ENCODE measurements around the gene ENTPD1. TPM values are rescaled to one million over a fixed set of nuclear protein-coding genes. Genes with fewer than 3 reads are reported as not detected.

Gene ENTPD1
- total and polyA plus RNA-seq, 10 of the 15 experiments (the other 5 are each of a cell fraction or from before 2014, with no cell fraction given): 110 to 413 (median 161) TPM

GRCh38 chr10:95819620-95820329 lies 63.8 kb downstream of the ENTPD1 start:
- no peak for FAIRE-seq
- Histone ChIP-seq H3K36me3 (ENCODE audit: control insufficient read depth in 2 of 2, insufficient read depth in 2 of 2, low read length in 1 of 2) (peaks cover 20 to 28% of the 10 kb centered on the region in 2 experiments), H3K9ac (ENCODE audit: control insufficient read depth, insufficient read depth, low read length) (peak overlapping the region; percentile 42), H3K27ac (ENCODE audit: control insufficient read depth, insufficient read depth) (peak overlapping the region; percentile 85), H3K4me2 (ENCODE audit: control insufficient read depth, insufficient read depth) (peak overlapping the region; percentile 45), H3K9me3 (replicated peaks; ENCODE audit: control insufficient read depth, insufficient read depth, low read length) (peaks cover 5% of the 10 kb centered on the region; the same call in 2 of the 3 replicates), H2AFZ (ENCODE audit: control insufficient read depth, low read depth, low read length) (no peak overlapping the region), H3K27me3 (replicated peaks in 1 of 2; ENCODE audit: control insufficient read depth in 2 of 2, insufficient read depth in 2 of 2, low read length in 1 of 2) (no peaks in the 10 kb centered on the region), H4K20me1 (ENCODE audit: control insufficient read depth, insufficient read depth) (no peaks in the 10 kb centered on the region), H3K4me1 (ENCODE audit: control insufficient read depth, insufficient read depth, low read length) (peaks cover 41% of the 10 kb centered on the region), H3K4me3 (peak overlapping the region; percentile 10; the same call in 1 of the 2 replicates), H3K79me2 (ENCODE audit: control insufficient read depth, insufficient read depth, low read length) (peaks cover 86% of the 10 kb centered on the region)
- DNase-seq (ENCODE audit: low read depth, low spot score): no peak
- SMC1A ChIA-PET (ENCODE audit: uncharacterized antibody, unreplicated experiment): interaction anchor here (0.6 to 13.6 kb wide), 10 partner anchors 9 to 125 kb away, joined by 3 to 359 read pairs (median 38); partner anchors contain the start of genes ENTPD1 and TCTN3
- BruUV-seq (replicated peaks): TSS peak; percentile 1
- POLR2A ChIA-PET: interaction anchor here (1.1 to 11.1 kb wide), 7 partner anchors 16 to 61 kb away, joined by 5 to 176 read pairs (median 21); partner anchors contain the start of gene ENTPD1
- in situ Hi-C loops (cut with MboI): no loop called here
- WGBS (ENCODE audit: insufficient coverage, insufficient replicate concordance, low lambda C conversion rate, missing lambda C conversion rate): 0% methylated on average over 2 of the region's 2 CpGs
- peak; percentile 64 for ATAC-seq
- intact Hi-C loops (cut with micrococcal nuclease; ENCODE audit: unreplicated experiment): loop anchor here (1.0 to 2.0 kb wide), 2 partner anchors 13 to 29 kb away; no protein-coding TSS in a partner anchor
- RAD21 ChIA-PET (ENCODE audit: unreplicated experiment): interaction anchor here (0.7 to 11.3 kb wide), 7 partner anchors 16 to 126 kb away, joined by 3 to 260 read pairs (median 64); partner anchors contain the start of genes ENTPD1 and TCTN3
- CTCF ChIA-PET: interaction anchor here (1.0 to 4.9 kb wide), 13 partner anchors 9 to 126 kb away, joined by 3 to 32 read pairs (median 8); partner anchors contain the start of genes ENTPD1 and TCTN3
- TF ChIP-seq IKZF1 (conservative IDR thresholded peaks at IDR 0.05): peak; percentile 64
- peak; percentile 21 to 35; a peak in 2 of 4 replicates for TF ChIP-seq BHLHE40 (IDR thresholded peaks at IDR 0.05; ENCODE audit: borderline replicate concordance in 1 of 2, low read depth in 2 of 2, low read length in 1 of 2)
- TF ChIP-seq EP300 (IDR thresholded peaks at IDR 0.05; ENCODE audit: borderline replicate concordance in 1 of 2, control insufficient read depth in 1 of 2, low read depth in 2 of 2, low read length in 2 of 2): peak in 1 of 2 experiments; percentile 50; a peak in 1 of 4 replicates
- TF ChIP-seq EED (IDR thresholded peaks at IDR 0.05; ENCODE audit: low read depth): peak; percentile 48; the same call in 1 of the 2 replicates
- no peak; the same call in 1 of the 2 replicates for TF ChIP-seq JUNB (IDR thresholded peaks at IDR 0.05)
- TF ChIP-seq ETV6 (conservative IDR thresholded peaks at IDR 0.05 in 1 of 2, IDR thresholded peaks at IDR 0.05 in 1 of 2; ENCODE audit: borderline replicate concordance in 1 of 2, low read depth in 1 of 2): peak in 1 of 2 experiments; percentile 34; a peak in 1 of 4 replicates
- no peak for TF ChIP-seq TBL1XR1 (IDR thresholded peaks at IDR 0.05; ENCODE audit: low read depth, low read length)
- TF ChIP-seq CHD2 (IDR thresholded peaks at IDR 0.05; ENCODE audit: borderline replicate concordance, low read depth, low read length): no peak
- TF ChIP-seq PAX5 (IDR thresholded peaks at IDR 0.05; ENCODE audit: borderline replicate concordance, low read depth, low read length): 0 out of 2 replicates have a peak, but pooled peaks have one; percentile 10
- TF ChIP-seq CBX3 (IDR thresholded peaks at IDR 0.05; ENCODE audit: borderline replicate concordance, low read depth): no peak
- no peak for TF ChIP-seq WRNIP1 (IDR thresholded peaks at IDR 0.05; ENCODE audit: borderline replicate concordance, low read depth, low read length)
- TF ChIP-seq KLF5 (IDR thresholded peaks at IDR 0.05; ENCODE audit: partially characterized antibody): peak; percentile 29
- TF ChIP-seq TARDBP (IDR thresholded peaks at IDR 0.05; ENCODE audit: borderline replicate concordance): no peak
- no peak for TF ChIP-seq E4F1 (IDR thresholded peaks at IDR 0.05; ENCODE audit: borderline replicate concordance, partially characterized antibody)
- TF ChIP-seq ZNF384 (IDR thresholded peaks at IDR 0.05; ENCODE audit: borderline replicate concordance, low read depth, low read length): peak; percentile 77
- TF ChIP-seq MTA2 (IDR thresholded peaks at IDR 0.05; ENCODE audit: low read depth): peak; percentile 47
- TF ChIP-seq SIN3A (IDR thresholded peaks at IDR 0.05; ENCODE audit: low read depth, low read length): 0 out of 2 replicates have a peak, but pooled peaks have one; percentile 32
- TF ChIP-seq RAD51 (IDR thresholded peaks at IDR 0.05): 0 out of 2 replicates have a peak, but pooled peaks have one; percentile 19
- TF ChIP-seq ATF2 (IDR thresholded peaks at IDR 0.05; ENCODE audit: low read length): 0 out of 2 replicates have a peak, but pooled peaks have one; percentile 38
